ENCODE data around the gene GRIN3A.

DNA sequence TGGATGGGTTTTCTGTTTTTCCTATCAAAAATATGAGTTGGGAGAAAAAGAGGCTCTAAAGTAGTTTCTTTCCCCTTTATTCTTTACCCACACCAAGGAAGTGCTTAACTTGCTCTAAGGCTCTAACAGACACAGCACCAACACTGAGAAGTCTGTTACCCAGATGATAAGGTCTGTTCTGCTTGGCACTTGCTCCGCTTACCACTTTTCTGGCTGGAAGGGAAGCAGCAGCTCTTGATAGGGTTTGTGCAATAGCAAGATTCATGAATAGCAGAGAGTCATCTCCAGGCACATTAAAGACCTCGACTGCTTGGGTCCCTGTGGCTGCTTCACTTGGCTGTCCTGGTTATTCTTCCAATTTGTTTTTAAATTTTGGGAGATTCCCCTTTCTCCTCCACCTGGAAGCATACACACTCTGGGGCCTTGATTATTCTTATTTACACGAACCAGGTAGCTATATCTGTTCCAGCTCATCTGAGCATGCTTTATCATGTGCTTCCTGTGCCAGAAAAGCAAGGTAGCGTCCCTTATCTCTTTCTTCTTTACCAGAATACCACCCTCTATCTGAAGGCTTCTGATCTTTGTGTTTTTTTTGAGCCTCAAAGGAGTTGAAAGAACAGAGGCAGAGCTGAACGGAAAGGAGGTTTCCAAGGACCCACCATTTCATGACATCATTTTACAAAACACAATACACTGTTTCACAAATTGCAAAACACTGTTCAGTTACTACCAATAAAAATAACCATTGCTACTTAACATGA lies 168.5 kb downstream of the GRIN3A start:
- TF ChIP-seq POLR2A (IDR thresholded peaks at IDR 0.05; ENCODE audit: extremely low read depth, insufficient read length) = no peak
- no peak for TF ChIP-seq CTCF (IDR thresholded peaks at IDR 0.05; ENCODE audit: low read depth, low read length)
- TF ChIP-seq, protein P1, sequence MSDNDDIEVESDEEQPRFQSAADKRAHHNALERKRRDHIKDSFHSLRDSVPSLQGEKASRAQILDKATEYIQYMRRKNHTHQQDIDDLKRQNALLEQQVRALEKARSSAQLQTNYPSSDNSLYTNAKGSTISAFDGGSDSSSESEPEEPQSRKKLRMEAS (IDR thresholded peaks at IDR 0.05; ENCODE audit: low read depth, low read length) = no peak
- no peak for TF ChIP-seq MYC (IDR thresholded peaks at IDR 0.05; ENCODE audit: low read depth, low read length)

Data from NB4 (cell line).